ENCODE measurements around the gene ATP8B2. TPM values are rescaled to one million over a fixed set of nuclear protein-coding genes. Genes with fewer than 3 reads are reported as not detected.

The ATP8B2 gene
- total and polyA plus RNA-seq, 10 of the 15 experiments (the other 5 are each of a cell fraction or from before 2014, with no cell fraction given): 0.44 to 61.8 (median 15.0) TPM

DNA sequence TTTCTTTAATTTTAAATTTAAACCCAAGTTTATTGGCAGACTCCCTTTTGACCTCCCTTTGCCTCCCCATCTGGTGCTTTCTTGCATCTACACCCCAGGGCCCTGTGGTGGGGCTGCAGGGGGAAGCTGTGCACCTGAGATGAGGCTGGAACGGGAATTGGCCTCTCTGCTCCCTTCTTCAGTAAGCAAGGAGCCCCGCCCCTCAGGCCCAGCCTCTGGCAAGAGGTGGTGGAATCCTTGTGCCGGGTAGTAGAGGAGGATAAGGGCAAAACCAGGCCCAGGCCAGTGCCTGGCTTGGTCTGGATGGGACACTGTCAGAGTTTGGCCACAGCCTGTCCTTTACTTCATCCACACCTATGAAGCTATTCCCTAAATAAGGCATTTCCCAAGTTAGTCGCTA lies 25.1 kb downstream of the ATP8B2 start:
- FAIRE-seq: no peak
- WGBS (ENCODE audit: insufficient coverage, insufficient replicate concordance, low lambda C conversion rate, missing lambda C conversion rate): 93% methylated on average over 4 of the region's 4 CpGs
- no peak for ATAC-seq
- POLR2A ChIA-PET: interaction anchor here (0.5 to 1.1 kb wide), 5 partner anchors 11 to 213 kb away, joined by 3 to 5 read pairs (median 3); no protein-coding TSS in a partner anchor
- Histone ChIP-seq H3K4me2 (ENCODE audit: control insufficient read depth, insufficient read depth) (no peak overlapping the region), H3K9me3 (replicated peaks; ENCODE audit: control insufficient read depth, insufficient read depth, low read length) (no peaks in the 10 kb centered on the region), H2AFZ (ENCODE audit: control insufficient read depth, low read depth, low read length) (no peak overlapping the region), H3K4me1 (ENCODE audit: control insufficient read depth, insufficient read depth, low read length) (peaks cover 10% of the 10 kb centered on the region), H3K36me3 (ENCODE audit: control insufficient read depth in 2 of 2, insufficient read depth in 2 of 2, low read length in 1 of 2) (peaks cover 0 to 10% of the 10 kb centered on the region in 2 experiments; a peak in 3 of 4 replicates), H3K27me3 (replicated peaks in 1 of 2; ENCODE audit: control insufficient read depth in 2 of 2, insufficient read depth in 2 of 2, low read length in 1 of 2) (peaks cover 0 to 5% of the 10 kb centered on the region in 2 experiments; a peak in 2 of 4 replicates), H3K9ac (ENCODE audit: control insufficient read depth, insufficient read depth, low read length) (no peak overlapping the region), H4K20me1 (ENCODE audit: control insufficient read depth, insufficient read depth) (no peaks in the 10 kb centered on the region), H3K4me3 (no peak overlapping the region), H3K27ac (ENCODE audit: control insufficient read depth, insufficient read depth) (no peak overlapping the region), H3K79me2 (ENCODE audit: control insufficient read depth, insufficient read depth, low read length) (no peaks in the 10 kb centered on the region)
- RAD21 ChIA-PET (ENCODE audit: unreplicated experiment): interaction anchor here (0.8 to 3.3 kb wide), 6 partner anchors 18 to 196 kb away, joined by 3 to 18 read pairs (median 3); no protein-coding TSS in a partner anchor
- DNase-seq (ENCODE audit: low read depth, low spot score): no peak
- no peak for TF ChIP-seq ZSCAN29 (IDR thresholded peaks at IDR 0.05)
- BruUV-seq (replicated peaks): TSS peak; percentile 69
- in situ Hi-C loops (cut with MboI) (no loop called here), intact Hi-C loops (cut with micrococcal nuclease; ENCODE audit: unreplicated experiment) (loop anchor here (5.0 kb wide), 1 partner anchor 117 kb away; no protein-coding TSS in a partner anchor)
- SMC1A ChIA-PET (ENCODE audit: uncharacterized antibody, unreplicated experiment): interaction anchor here (2.5 to 4.4 kb wide), 2 partner anchors 129 to 130 kb away, joined by 12 to 33 read pairs; no protein-coding TSS in a partner anchor
- CTCF ChIA-PET: interaction anchor here (0.5 to 12.1 kb wide), 14 partner anchors 15 to 196 kb away, joined by 3 to 94 read pairs (median 4); no protein-coding TSS in a partner anchor

DNA sequence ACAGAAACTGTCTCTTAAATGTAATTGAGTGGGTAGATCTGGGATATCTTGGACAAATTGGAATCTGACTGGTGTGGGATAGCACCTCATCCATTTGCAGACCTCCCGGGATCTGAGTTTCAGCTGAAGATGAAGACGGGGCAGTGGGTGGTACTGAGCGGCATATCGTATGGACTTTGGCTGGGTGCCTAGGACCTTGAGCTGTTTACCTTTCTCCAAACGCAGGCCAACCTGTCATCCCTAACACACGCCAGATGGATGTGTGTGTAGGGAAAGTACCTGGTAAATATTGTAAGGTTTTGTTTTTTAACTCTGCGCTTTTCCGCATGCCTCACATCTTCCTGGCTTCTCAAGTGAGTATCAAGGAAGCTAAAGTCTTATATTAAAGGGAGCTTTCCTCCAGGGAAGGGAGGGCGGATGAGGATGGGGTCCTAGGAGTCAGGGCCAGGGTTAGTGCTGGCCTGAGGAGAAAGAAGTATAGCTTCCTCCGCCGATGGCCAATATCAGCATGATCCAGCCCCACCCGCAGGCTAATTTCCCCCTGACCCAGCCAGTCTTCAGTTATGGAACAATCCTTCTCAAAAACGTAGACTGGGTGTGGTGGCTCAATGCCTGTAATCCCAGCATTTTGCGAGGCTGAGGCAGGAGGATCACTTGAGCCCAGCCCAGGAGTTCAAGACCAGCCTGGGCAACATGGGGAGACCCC lies 26.2 kb downstream of the ATP8B2 start:
- POLR2A ChIA-PET: interaction anchor here (0.7 to 1.3 kb wide), 3 partner anchors 10 to 52 kb away, joined by 5 to 9 read pairs (median 5); no protein-coding TSS in a partner anchor
- FAIRE-seq (no peak), ATAC-seq (no peak), DNase-seq (ENCODE audit: low read depth, low spot score) (no peak)
- BruUV-seq (replicated peaks): no TSS peak
- RAD21 ChIA-PET (ENCODE audit: unreplicated experiment): interaction anchor here (0.5 to 3.3 kb wide), 7 partner anchors 19 to 559 kb away, joined by 3 to 18 read pairs (median 4); no protein-coding TSS in a partner anchor
- SMC1A ChIA-PET (ENCODE audit: uncharacterized antibody, unreplicated experiment): interaction anchor here (0.6 to 2.5 kb wide), 3 partner anchors 10 to 273 kb away, joined by 3 to 12 read pairs (median 4); no protein-coding TSS in a partner anchor
- no peak overlapping the region for H3K9ac ChIP-seq (ENCODE audit: control insufficient read depth, insufficient read depth, low read length)
- no peaks in the 10 kb centered on the region for H3K79me2 ChIP-seq (ENCODE audit: control insufficient read depth, insufficient read depth, low read length)
- WGBS (ENCODE audit: insufficient coverage, insufficient replicate concordance, low lambda C conversion rate, missing lambda C conversion rate): 88% methylated on average over 14 of the region's 14 CpGs
- intact Hi-C loops (cut with micrococcal nuclease; ENCODE audit: unreplicated experiment): loop anchor here (5.0 kb wide), 1 partner anchor 116 kb away; no protein-coding TSS in a partner anchor
- no peaks in the 10 kb centered on the region for H4K20me1 ChIP-seq (ENCODE audit: control insufficient read depth, insufficient read depth)
- no peak overlapping the region for H2AFZ ChIP-seq (ENCODE audit: control insufficient read depth, low read depth, low read length)
- CTCF ChIA-PET: interaction anchor here (1.0 to 12.1 kb wide), 10 partner anchors 16 to 195 kb away, joined by 3 to 94 read pairs (median 5); no protein-coding TSS in a partner anchor
- H3K9me3 ChIP-seq (replicated peaks; ENCODE audit: control insufficient read depth, insufficient read depth, low read length): no peaks in the 10 kb centered on the region
- peaks cover 10% of the 10 kb centered on the region for H3K4me1 ChIP-seq (ENCODE audit: control insufficient read depth, insufficient read depth, low read length)
- no peak overlapping the region for H3K4me3 ChIP-seq
- H3K27ac ChIP-seq (ENCODE audit: control insufficient read depth, insufficient read depth): no peak overlapping the region
- peaks cover 0 to 5% of the 10 kb centered on the region in 2 experiments; a peak in 2 of 4 replicates for H3K27me3 ChIP-seq (replicated peaks in 1 of 2; ENCODE audit: control insufficient read depth in 2 of 2, insufficient read depth in 2 of 2, low read length in 1 of 2)
- in situ Hi-C loops (cut with MboI): no loop called here
- H3K4me2 ChIP-seq (ENCODE audit: control insufficient read depth, insufficient read depth): no peak overlapping the region
- H3K36me3 ChIP-seq (ENCODE audit: control insufficient read depth in 2 of 2, insufficient read depth in 2 of 2, low read length in 1 of 2): no peaks in the 10 kb centered on the region; a peak in 2 of 4 replicates
- no peak for TF ChIP-seq KDM1A (IDR thresholded peaks at IDR 0.05; ENCODE audit: borderline replicate concordance)
- TF ChIP-seq RELA (IDR thresholded peaks at IDR 0.05; ENCODE audit: borderline replicate concordance, partially characterized antibody): no peak
- no peak for TF ChIP-seq POLR2AphosphoS5 (IDR thresholded peaks at IDR 0.05; ENCODE audit: low read length)
- no peak for TF ChIP-seq CHD4 (IDR thresholded peaks at IDR 0.05)
- no peak for TF ChIP-seq JUND (IDR thresholded peaks at IDR 0.05; ENCODE audit: low read depth, low read length)
- no peak for TF ChIP-seq RUNX3 (IDR thresholded peaks at IDR 0.05; ENCODE audit: low read length)
- TF ChIP-seq BACH1 (IDR thresholded peaks at IDR 0.05; ENCODE audit: borderline replicate concordance): no peak
- no peak for TF ChIP-seq RAD51 (IDR thresholded peaks at IDR 0.05)
- TF ChIP-seq SUPT20H (IDR thresholded peaks at IDR 0.05; ENCODE audit: borderline replicate concordance, control insufficient read depth, low read depth, low read length): no peak
- TF ChIP-seq, protein P1, sequence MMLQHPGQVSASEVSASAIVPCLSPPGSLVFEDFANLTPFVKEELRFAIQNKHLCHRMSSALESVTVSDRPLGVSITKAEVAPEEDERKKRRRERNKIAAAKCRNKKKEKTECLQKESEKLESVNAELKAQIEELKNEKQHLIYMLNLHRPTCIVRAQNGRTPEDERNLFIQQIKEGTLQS (IDR thresholded peaks at IDR 0.05; ENCODE audit: borderline replicate concordance, extremely low read depth, low read depth, low read length): no peak
- TF ChIP-seq, protein P2, sequence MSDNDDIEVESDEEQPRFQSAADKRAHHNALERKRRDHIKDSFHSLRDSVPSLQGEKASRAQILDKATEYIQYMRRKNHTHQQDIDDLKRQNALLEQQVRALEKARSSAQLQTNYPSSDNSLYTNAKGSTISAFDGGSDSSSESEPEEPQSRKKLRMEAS (IDR thresholded peaks at IDR 0.05; ENCODE audit: low read depth, low read length): no peak
- no peak for TF ChIP-seq STAT1 (conservative IDR thresholded peaks at IDR 0.05)
- TF ChIP-seq CBFB (IDR thresholded peaks at IDR 0.05; ENCODE audit: low read depth): no peak
- TF ChIP-seq SMARCA5 (IDR thresholded peaks at IDR 0.05): no peak
- TF ChIP-seq SIN3A (IDR thresholded peaks at IDR 0.05; ENCODE audit: low read depth, low read length): no peak
- no peak for TF ChIP-seq POLR2AphosphoS2 (IDR thresholded peaks at IDR 0.05; ENCODE audit: low read depth, low read length)
